Right forelimb (tissue), 1 donor: ENCODE results near the gene CXCL10.
A peak's percentile ranks its signal among the peaks of the same experiment; 100 is the strongest.
"Not testable (repeated sequence)": the region's sequence is repeated elsewhere in the genome, so short reads cannot be mapped to it uniquely, and the experiment has no call there.

Experiments used
- DNase-seq: peaks from one replicate; pipeline ENCODE4 v3.0.0-alpha.2; 2018

The CXCL10 gene

DNA sequence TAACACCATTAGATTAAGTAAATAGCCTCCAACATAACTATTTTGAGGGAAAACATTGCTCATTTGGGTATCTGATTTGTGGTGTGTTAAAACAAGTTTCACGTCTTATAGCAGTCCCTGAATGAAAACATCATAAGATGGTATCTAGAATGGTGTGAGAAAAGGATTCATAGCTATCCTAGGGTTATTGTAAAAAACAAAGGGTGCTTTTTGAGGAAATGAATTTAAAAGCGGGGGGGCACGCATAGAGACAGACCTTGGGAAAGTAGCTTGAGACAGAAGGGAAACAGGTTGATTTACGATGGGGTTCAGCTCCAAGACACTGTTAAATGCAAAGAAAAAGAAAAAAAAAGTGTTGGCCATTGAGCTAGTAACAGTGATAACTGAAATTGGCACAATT is 768 bp upstream of the CXCL10 start:
- DNase-seq = no peak

DNA sequence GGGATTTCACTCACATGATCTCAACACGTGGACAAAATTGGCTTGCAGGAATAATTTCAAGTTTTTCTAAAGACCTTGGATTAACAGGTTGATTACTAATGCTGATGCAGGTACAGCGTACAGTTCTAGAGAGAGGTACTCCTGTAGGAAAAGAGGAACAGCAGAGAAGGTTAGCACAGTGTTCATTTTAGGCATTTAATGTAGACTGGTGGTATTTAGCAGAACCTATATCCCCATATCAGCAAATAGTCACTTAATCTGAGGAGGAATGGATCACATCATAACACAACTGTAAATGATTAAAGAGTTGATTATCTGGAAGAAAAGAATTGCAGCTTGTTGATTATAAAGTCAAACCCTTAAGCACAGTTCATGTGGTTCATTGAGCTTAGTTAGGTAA is 620 bp downstream of the CXCL10 start:
- no peak for DNase-seq

DNA sequence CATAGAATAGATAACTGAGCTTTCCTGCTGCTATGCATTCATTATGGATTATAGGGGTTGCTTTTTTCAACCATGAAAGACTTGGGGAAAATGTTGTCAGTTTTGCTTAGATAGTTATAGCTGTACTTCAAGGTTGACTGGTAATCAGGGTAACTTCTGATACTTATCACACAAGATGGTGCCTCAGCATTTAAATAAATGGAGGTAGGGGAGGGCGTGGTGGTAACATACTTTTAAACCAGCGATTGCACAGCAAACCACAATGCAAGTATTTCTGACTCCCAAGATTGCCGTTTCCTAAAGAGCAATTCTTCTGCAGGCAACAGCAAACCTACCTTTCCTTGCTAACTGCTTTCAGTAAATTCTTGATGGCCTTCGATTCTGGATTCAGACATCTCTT is 1.3 kb downstream of the CXCL10 start:
- DNase-seq = no peak

DNA sequence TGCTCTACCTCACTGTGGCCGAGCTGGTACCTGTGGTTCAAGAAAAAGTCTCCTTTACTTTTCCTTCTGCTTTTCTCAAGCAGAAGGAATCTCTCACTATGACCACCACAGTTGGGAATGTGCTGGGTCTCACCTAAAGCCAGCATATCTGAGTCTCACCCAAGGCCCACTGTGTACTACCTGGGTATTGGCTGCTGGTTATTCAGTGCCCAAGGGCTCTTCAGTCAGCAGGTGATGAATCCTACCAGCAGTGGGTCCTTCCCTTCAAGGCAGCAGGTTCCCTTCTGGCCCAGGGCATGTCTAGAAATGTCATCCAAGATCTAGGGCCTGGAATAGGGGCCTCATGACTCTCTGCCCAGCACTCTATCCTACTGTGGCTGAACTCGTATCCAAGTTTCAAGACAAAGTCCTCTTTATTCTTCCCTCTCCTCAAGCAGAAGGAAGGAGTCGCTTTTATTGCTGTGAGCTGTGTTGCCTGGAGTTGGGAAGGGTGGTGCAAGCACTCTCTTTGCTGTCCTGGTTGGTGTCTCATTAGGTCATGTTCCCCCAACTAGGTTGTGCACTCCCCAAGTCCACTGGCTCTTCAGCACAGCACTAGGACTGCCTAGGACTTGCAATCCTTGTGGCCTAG is 6.1 kb downstream of the CXCL10 start:
- DNase-seq = no peak

DNA sequence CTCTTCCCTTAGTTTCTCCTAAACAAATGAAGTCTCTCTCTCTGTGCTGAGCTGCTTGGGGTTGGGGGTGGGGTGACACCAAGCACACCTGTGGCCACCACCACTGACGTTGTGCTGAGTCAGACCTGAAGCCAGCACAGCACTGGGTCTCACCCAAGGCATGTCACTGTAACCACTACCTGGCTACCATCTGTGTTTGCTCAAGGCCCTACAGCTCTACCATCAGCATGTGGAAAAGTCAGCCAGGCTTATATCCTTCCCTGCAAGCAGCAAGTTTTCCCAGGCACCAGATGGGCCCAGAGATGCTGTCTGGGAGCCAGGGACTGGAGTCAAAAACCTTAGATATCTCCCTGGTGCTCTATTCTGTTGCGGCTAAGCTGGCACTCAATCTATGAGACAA is 6.9 kb downstream of the CXCL10 start:
- no peak for DNase-seq

DNA sequence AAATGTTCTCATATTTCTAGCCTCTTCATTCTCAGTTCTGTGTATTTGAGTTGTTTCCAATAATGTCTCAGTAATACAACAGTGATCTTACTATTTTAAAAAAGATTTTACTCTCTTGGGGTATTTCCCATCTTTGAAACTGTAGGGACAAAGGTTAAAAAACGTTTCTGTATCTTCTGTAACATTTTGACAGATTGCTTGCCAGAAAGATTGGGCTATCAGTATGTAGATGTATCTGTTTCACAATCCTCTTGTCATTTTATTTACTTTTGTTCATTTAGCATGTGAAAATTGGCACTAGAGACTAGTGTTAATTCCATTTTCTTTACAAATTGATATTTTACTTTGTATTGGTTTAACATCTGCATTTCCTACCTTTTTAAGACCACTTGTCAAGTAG is 9.8 kb downstream of the CXCL10 start:
- DNase-seq = no peak

DNA sequence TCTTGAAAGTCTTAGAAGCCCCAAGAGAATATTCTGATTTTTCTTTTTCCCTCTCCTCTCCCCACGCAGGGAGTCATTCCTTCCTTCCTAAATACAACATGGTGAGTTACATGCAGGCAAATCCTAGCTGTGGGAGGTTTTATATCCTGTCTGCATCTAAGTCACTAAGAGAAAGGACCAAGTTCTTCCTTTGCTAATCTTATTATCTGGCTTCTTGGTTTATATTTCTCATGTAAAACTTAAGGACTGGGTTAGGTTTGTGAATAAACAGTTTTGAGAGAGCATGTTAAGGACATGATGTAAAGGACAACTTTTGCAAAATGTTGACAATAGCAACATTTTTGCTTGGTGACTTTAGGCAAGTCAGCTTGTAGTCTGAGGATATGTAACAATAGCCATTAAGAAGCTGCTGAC is 10.9 kb downstream of the CXCL10 start:
- no peak for DNase-seq

DNA sequence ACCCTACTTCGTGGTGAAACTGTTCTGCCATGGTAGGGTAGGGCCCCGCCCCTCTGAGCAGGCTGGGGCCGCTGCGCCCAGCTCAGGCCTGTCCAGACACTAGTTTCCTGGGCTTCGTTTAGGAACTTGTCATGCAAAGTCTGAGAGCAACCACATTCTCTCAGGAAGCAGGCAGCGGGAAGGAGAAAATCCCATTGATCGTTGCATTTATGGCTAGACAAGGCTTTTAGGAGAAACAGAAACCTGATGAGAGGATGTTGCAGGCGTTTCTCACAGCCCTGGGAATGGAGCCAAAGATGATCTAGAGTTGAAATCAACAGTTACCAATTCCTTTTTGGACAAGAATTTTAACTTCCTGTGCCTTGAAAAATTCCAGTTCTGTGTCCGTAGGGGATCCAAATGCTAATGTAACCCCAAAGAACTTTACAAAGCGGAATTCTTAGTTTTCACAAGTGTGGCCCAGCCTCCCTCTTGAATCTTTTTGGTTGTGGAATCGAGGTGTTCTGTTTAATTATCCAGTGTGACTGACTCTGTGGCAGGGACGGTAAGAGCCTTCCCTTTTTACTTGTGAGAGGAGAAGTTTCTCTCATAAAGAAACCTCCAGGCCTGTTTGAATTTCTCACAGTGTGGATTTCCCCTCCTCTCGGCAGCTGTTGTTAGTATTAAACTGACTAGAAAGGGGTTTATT is 11.5 kb downstream of the CXCL10 start:
- DNase-seq = peak; percentile 58

DNA sequence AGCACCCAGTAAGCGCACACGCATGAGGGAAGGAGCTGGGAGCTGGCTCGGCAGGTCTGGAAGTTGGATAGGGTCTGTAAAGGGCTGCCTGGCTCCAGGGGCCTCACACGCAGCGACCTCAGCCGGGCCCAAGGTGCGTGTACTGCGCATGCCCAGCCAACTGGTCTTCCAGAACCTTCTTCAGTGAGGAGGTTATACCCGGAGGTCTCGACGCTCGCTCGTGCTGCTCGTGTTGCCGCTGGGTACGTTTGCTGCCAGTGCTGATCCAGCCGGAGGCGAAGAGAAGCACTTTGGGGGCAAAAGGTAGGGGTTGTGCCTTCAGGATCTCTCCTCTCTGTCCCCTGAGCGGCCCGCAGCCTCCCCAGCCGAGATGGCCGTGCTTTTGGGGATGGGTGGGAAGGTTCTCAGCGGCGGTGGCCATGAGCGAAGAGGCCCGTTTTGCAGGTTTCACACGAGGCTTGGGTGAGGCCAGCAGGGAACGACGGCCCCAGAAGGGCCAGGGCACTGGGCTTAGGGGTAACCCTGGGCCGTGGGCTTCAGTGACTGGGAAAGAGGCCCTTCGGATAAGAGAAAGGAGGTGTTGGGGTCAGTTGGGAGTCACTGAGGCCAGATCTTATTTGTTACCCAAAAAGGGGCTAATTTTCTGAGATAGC is 12.2 kb downstream of the CXCL10 start:
- DNase-seq = no peak

DNA sequence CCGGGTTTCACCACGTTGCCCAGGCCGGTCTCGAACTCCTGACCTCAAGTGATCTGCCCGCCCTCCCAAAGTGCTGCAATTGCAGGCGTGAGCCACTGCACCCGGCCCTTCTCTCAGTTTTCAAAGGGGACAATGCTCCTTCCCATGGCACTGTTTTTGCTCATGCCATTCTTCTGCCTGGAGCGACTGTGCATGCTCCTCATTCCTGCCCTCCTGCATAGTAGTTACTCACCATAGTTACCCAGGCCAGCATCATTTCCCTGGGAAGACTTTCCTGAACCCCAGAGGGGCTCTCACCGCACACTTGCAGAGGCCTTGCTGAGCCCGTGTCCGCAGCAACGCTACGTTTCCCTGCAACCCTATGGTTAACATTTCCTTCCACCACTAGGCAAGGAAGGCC is 12.7 kb downstream of the CXCL10 start:
- no peak for DNase-seq

DNA sequence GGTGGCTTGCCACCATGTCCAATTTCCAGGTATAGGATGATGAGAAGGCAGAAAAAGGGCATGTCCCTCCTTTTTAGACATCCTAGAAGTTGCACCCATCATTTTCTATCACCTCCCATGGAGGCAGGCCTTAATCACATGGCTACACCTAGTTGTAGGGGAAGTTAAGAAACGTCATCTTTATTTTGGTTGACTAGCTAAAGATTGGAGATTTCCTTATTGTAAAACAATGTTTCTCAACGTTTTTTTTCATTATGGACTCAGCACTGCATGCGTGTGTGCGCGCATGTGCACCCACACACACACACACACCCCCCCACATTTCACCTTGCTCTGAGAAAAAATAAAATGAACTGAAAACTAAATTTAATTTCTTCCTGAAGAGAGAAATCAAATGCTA is 14.0 kb downstream of the CXCL10 start:
- no peak for DNase-seq

DNA sequence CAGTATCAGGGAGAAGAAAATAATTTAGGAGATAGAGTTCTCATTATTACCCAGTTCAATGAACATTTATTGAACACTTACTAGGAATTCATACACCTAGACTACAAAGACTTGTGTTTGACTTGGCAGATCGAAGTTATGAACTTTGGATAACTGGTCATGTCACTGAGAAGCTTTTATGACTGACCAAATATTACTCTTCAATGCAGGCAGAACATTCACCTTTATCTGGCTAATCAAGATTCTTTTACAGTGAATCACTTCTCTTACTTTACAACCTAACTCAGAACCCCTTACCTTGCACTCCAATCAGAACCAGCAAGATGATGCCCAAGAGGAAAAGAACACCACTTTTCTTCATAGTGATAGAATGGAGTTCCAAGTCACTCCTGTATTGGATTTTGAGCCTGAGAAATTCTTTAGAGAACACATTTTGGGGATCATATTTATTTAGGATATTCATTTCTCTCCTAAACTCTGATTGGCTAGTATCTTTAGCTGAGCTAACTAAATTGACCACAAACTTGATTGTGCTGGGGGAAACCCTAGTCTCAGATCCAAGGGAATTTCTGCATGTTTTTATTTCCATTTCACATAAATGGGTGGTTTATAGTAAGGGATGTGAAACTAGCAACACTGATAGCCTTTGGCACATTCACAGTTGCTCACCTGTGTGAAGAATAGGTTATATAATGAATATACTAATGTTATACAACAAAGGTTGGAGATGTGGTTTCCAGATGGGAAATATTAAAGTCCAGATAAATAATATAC is 16.0 kb downstream of the CXCL10 start, which contains the start of gene CXCL9:
Gene CXCL9 (minus strand): TSS at position 421 of the 774 bp plus-strand sequence. CDS start 60 bp downstream, at position 361.
- DNase-seq = no peak

DNA sequence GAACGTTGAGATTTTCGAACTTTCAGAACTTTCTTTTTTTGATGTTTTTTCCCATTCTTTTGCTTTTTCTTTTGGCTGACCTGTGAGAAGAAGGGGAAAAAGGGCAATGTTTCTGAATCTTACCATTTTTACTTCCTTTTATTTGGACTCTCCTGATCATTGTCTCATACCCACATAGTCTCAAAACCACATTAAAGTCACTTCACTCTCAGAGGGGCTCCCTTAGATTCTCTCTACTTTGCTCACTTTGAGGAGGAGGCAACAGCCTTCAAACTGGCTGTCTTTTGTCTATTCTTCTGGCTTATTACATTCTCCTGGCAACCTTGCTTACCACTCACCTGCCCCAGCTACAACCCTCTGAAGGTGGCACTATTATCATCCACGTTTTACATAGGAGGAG is 19.7 kb downstream of the CXCL10 start:
- no peak for DNase-seq

DNA sequence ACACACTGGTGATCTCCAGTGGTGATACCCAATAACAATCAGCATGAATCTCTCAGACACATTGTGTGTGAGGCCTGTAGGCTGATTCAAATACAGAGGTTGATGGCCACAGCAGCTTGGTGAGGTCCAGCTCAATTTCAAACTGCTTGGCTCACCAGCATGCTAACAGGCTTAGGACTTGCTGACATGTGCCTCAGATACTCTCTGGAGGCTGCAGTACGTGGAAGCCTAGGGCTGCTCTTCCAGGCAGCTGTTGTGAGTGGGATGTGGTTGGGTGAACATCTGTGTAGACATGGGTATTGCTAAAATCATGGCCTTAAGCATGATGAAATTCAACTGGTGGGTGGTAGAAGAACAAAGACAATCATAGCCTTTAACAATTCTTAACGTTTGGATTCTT is 20.3 kb downstream of the CXCL10 start:
- DNase-seq = no peak

DNA sequence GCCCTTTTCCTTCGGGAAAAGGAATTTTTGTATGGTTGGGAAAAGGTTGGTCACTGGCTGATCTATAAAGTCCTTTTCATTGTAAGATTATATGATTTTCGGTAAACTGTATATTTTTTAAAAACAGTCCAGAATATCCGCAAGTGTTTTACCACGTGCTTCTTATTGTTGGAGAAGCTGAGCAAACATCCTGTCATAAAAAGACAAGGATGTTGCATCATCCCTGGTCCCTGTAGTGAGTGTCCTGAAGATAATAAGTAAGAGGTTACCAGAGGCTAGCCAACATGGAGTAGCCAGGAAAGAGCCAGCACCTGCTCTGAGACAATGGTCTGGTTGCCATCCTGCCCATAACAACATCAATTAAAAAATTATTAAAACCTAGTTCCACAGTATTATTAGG is 21.1 kb downstream of the CXCL10 start:
- DNase-seq = no peak

DNA sequence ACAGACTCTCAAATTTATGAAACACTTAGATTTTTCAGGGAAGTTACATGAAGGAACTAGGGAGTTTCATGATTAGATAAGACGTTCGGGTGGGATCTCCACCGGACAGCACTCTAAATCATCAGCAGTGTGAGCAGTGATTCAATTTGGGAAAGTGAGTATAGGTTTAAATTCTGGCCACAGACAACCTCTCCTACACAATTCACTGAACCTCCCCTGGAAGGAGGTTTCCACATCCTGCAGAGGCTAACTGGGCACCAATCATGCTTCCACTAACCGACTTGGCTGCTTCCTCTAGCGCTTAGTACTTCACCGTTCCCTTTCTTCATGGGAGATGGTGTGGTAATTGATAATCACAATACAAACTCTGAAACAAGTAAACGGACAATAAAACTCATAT is 21.6 kb downstream of the CXCL10 start:
- DNase-seq = no peak

DNA sequence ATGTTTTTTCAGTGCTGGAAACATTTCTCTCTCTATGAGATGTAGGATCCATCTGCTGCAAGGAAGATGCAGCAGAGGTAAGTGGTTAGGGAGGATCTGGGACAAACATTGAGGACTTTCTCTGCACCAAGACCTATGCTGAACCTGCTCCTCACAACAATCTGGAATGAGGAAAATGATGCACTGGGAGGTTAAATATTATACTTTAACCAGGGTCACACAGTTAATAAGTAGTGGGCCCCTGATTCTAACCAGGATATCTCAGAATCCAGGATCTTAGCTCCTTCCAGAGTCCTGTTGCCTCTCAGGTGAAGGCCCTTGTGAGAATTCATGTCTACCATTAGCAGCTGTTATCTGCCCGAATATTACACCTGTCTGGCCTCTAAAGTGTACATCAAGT is 23.0 kb downstream of the CXCL10 start:
- DNase-seq = no peak

DNA sequence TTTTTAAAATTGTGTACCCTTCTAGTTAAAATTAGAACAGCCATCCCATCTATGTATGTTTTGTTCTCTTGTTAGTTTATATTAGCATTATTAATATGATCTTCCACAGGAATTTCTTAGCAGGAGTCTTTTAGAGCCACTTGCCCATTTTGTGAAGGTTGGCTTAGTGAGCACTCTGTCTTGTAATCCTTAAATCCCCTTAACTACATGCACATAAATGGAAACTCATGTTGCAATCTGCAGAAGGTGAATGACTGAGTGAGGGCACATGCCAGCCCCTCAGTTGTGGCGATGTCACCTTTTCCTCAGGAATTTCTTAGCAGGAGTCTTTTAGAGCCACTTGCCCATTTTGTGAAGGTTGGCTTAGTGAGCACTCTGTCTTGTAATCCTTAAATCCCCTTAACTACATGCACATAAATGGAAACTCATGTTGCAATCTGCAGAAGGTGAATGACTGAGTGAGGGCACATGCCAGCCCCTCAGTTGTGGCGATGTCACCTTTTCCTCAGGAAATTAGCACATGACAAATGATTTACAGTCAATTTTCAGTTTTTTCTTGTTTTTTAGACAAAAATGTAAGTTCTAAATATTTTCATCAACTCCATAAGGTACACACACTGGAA is 24.7 kb downstream of the CXCL10 start:
- DNase-seq = not testable (repeated sequence)

DNA sequence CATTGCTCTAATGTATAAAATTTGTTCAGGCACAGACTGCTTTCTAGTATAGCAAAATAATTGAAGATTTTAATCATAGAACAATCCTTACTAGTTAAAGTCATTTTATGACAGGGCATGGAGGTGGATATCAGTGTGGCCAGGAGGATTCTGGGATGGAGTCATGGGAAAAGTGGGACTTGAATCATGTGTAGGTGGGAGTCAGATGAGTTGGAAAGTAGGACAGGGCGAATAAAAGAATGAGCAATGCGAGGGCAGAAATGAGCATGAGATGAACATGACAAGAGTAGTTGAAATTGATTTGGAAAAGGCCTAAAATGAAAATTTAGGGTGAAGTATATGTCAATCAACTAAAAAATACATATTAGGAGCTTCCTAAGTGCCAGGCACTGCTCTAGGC is 25.4 kb downstream of the CXCL10 start:
- DNase-seq = no peak

DNA sequence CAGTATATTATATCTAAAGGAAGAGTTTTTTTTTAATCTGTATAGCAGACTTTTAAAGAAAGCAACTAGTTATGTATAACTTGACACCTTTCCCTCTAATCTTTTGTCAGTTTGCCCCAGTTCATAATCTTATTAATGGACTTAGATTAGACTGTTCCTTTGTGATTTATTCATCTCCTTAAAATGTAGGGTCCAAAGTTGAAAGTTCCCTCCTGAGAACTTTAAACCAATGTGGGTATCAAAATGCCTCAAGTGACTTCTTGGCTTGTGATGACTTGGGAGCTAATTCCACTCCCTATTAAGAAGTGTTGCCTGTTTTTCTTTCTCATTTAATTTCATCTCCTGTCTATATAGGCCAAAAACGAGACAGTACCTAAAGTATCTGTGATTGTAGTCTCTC is 26.2 kb downstream of the CXCL10 start:
- DNase-seq = no peak

DNA sequence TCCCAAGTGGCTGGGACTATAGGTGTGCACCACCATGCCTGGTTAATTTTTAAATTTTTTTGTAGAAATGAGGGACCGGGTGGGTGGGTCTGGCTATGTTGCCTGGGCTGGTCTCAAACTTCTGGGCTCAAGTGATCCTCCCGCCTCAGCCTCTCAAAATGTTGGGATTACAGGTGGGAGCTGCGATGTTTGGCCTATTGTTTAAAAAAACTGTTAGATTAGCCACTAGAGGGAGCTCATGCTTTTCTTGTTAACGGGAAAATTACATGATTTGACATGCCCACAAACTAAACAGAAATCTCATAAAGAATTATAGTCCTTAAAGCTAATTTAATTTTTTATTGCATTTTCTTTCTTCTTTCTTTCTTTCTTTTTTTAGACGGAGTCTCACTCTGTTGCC is 27.6 kb downstream of the CXCL10 start:
- DNase-seq = no peak

DNA sequence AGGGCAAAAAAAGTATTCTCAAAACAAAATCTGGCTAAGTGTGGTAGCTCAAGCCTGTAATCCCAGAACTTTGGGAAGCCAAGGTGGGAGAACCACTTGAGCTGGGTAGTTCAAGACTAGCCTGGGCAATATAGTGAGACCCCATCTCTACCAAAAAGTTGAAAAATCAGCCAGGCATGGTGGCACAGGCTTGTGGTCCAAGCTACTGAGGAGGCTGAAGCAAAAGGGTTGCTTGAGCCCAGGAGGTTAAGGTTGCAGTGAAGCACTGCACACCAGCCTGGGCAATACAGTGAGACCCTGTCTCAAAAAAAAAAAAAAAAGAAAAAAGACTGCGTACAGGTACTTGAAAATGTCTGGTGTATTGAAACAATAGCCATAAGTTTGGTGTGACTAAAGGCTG is 30.8 kb downstream of the CXCL10 start:
- DNase-seq = no peak
